ENCODE results near the gene ACOX2. TPM values are rescaled to one million over a fixed set of nuclear protein-coding genes. Genes with fewer than 3 reads are reported as not detected.

ACOX2 gene
- total and polyA plus RNA-seq, 2 of the 8 experiments (the other 6 are each of a cell fraction or from before 2014, with no cell fraction given) = 3.2 to 9.2 TPM

DNA sequence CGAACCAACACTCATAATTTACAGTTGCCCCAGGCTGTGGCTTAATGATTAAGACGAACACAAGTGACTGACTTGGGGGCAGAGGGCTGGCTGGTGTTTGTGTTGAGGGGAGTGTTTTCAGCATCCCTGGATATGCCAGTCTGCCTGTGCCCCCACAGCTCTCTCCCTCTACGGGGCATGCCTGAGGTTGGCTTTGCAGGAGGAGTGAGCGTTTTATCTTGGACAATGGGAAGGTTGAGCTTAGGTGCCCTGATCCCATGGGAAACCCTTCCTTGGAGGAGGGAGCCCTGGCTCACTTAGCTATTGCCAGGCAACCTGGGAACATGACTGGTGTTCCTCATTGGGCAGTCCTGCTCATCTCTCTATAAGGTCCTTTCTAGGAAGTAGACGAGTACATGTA is 22.6 kb upstream of the ACOX2 start:
- Histone ChIP-seq H2BK15ac (ENCODE audit: low read length) (0 out of 2 replicates have a peak overlapping the region, but pooled peaks have one; percentile 5), H2AFZ (ENCODE audit: low read length) (no peak overlapping the region), H4K91ac (replicated peaks; ENCODE audit: insufficient read length, low read length) (peak overlapping the region; percentile 3), H3K4me1 (replicated peaks in 1 of 4; ENCODE audit: control insufficient read depth in 3 of 4, insufficient read depth in 4 of 4, low read length in 3 of 4) (peaks cover 2 to 11% (median 6%) of the 10 kb centered on the region in 4 experiments), H2BK20ac (ENCODE audit: low read length) (peak overlapping the region; percentile 96; the same call in 1 of the 2 replicates), H2AK5ac (ENCODE audit: low read depth, low read length) (peak overlapping the region; percentile 61; the same call in 1 of the 2 replicates), H2BK5ac (ENCODE audit: low read depth, low read length) (peak overlapping the region; percentile 4; the same call in 1 of the 2 replicates), H3K79me2 (ENCODE audit: control insufficient read depth in 1 of 2, insufficient read depth in 2 of 2, low read length in 2 of 2) (no peaks in the 10 kb centered on the region), H2BK12ac (ENCODE audit: low read depth, low read length) (peak overlapping the region; percentile 56), H4K5ac (ENCODE audit: insufficient read length, low read depth, low read length) (no peak overlapping the region), H4K20me1 (replicated peaks in 1 of 2; ENCODE audit: control insufficient read depth in 1 of 2, insufficient read depth in 2 of 2, low read length in 2 of 2) (no peaks in the 10 kb centered on the region), H3K4me3 (ENCODE audit: extremely low read depth in 1 of 4, insufficient read depth in 2 of 4, low read depth in 3 of 4, low read length in 4 of 4) (no peak overlapping the region), H3K14ac (ENCODE audit: insufficient read length) (no peak overlapping the region), H4K8ac (ENCODE audit: extremely low read depth, insufficient read depth, low read length) (no peak overlapping the region), H3K18ac (ENCODE audit: extremely low read depth, low read length) (no peak overlapping the region), H3K56ac (replicated peaks; ENCODE audit: insufficient read length, low read depth, low read length) (no peak overlapping the region), H3K27ac (ENCODE audit: low read depth, low read length) (no peak overlapping the region), H3K9ac (replicated peaks in 1 of 4; ENCODE audit: extremely low read depth in 1 of 4, low read depth in 3 of 4, low read length in 3 of 4) (no peak overlapping the region), H3K23ac (ENCODE audit: insufficient read length) (no peak overlapping the region), H3K79me1 (ENCODE audit: low read depth, low read length) (no peaks in the 10 kb centered on the region), H3K36me3 (ENCODE audit: control insufficient read depth in 2 of 4, insufficient read depth in 4 of 4, low read length in 3 of 4) (no peaks in the 10 kb centered on the region), H2BK120ac (replicated peaks; ENCODE audit: low read depth, low read length) (no peak overlapping the region), H3K27me3 (replicated peaks in 1 of 4; ENCODE audit: control insufficient read depth in 3 of 4, extremely low read depth in 1 of 4, insufficient read depth in 3 of 4, low read length in 3 of 4) (no peaks in the 10 kb centered on the region), H3K4ac (replicated peaks; ENCODE audit: insufficient read length, low read depth, low read length) (no peak overlapping the region), H3K4me2 (ENCODE audit: insufficient read depth in 1 of 2, low read depth in 2 of 2, low read length in 2 of 2) (no peak overlapping the region), H3K23me2 (ENCODE audit: low read depth, low read length) (no peaks in the 10 kb centered on the region), H3K9me3 (ENCODE audit: insufficient read depth in 2 of 2, low read depth in 1 of 2, low read length in 1 of 2) (no peaks in the 10 kb centered on the region)
- FAIRE-seq = no peak
- POLR2A ChIA-PET (ENCODE audit: partially characterized antibody) = interaction anchor here (0.7 kb wide), 1 partner anchor 253 kb away, joined by 3 read pairs; the partner anchor contains the start of genes HTD2 and RPP14
- WGBS, 2 experiments (ENCODE audit: extremely low coverage in 1 of 2, insufficient coverage in 1 of 2, insufficient read length in 1 of 2, insufficient replicate concordance in 2 of 2, low coverage in 1 of 2, low lambda C conversion rate in 2 of 2, missing lambda C conversion rate in 1 of 2) = 98% methylated on average over 4 of the region's 5 CpGs; no CpG with 5 or more reads in 1 of the 2 experiments
- CTCF ChIA-PET (ENCODE audit: partially characterized antibody) = interaction anchor here (0.6 to 40.0 kb wide), 13 partner anchors 9 to 326 kb away, joined by 3 to 994 read pairs (median 7); partner anchors contain the start of gene ACOX2
- no peak for TF ChIP-seq POU5F1 (IDR thresholded peaks at IDR 0.05; ENCODE audit: low read depth, low read length)
- TF ChIP-seq CHD2 (IDR thresholded peaks at IDR 0.05; ENCODE audit: low read length) = no peak
- TF ChIP-seq SP1 (IDR thresholded peaks at IDR 0.05; ENCODE audit: low read depth, low read length) = no peak
- no peak for TF ChIP-seq POLR2A (IDR thresholded peaks at IDR 0.05; ENCODE audit: control extremely low read depth in 1 of 2, low read depth in 2 of 2, low read length in 2 of 2)
- no peak for TF ChIP-seq HDAC6 (IDR thresholded peaks at IDR 0.05; ENCODE audit: low read depth, low read length)
- no peak for TF ChIP-seq SIRT6 (IDR thresholded peaks at IDR 0.05; ENCODE audit: low read length)
- TF ChIP-seq NANOG (IDR thresholded peaks at IDR 0.05; ENCODE audit: insufficient read depth, low read depth, low read length, poor library complexity, severe bottlenecking) = no peak
- DNase-seq (ENCODE audit: low read depth in 1 of 2, low spot score in 2 of 2) = no peak

Data from H1 (cell line).